ENCODE measurements around the gene DCST2. TPM values are rescaled to one million over a fixed set of nuclear protein-coding genes. Genes with fewer than 3 reads are reported as not detected.

DCST2 gene
- polyA plus RNA-seq, 3 donors, result 2.6 TPM; not detected in 2

- TF ChIP-seq CTCF (IDR thresholded peaks at IDR 0.05), result no peak
- Histone ChIP-seq H3K9ac (ENCODE audit: insufficient read depth, low read length, poor library complexity, severe bottlenecking) (peak overlapping the region; percentile 79), H3K27me3 (ENCODE audit: control insufficient read depth in 2 of 2, insufficient read depth in 2 of 2, low read length in 2 of 2) (no peaks in the 10 kb centered on the region), H3K4me2 (replicated peaks; ENCODE audit: extremely low read depth, low read length, poor library complexity, severe bottlenecking) (peak overlapping the region; percentile 100), H3K4me3 (replicated peaks in 1 of 3; ENCODE audit: low read depth in 2 of 3, low read length in 3 of 3) (peak overlapping the region; percentile 89 to 100 (median 93)), H3K27ac (ENCODE audit: low read depth in 1 of 2, low read length in 2 of 2) (peak overlapping the region; percentile 91 to 99), H3K4me1 (ENCODE audit: control insufficient read depth in 1 of 2, insufficient read depth in 2 of 2, low read length in 2 of 2) (peaks cover 86 to 100% of the 10 kb centered on the region in 2 donors), H3K9me3 (replicated peaks in 1 of 2; ENCODE audit: control insufficient read depth in 1 of 2, insufficient read depth in 1 of 2, low read length in 2 of 2) (no peaks in the 10 kb centered on the region), H3K36me3 (replicated peaks in 1 of 2; ENCODE audit: control insufficient read depth in 1 of 2, insufficient read depth in 2 of 2, low read length in 2 of 2) (peaks cover 7 to 16% of the 10 kb centered on the region in 2 donors), H2AFZ (ENCODE audit: insufficient read depth, low read depth, low read length, poor library complexity, severe bottlenecking) (no peak overlapping the region), H3K79me2 (ENCODE audit: insufficient read depth, low read length) (peaks cover 100% of the 10 kb centered on the region), H4K20me1 (ENCODE audit: insufficient read depth, low read length) (peaks cover 69% of the 10 kb centered on the region)
- Mint-ChIP-seq H3K27me3 (ENCODE audit: low read depth in 3 of 3) (no peaks in the 10 kb centered on the region), H3K4me1 (peaks cover 80% of the 10 kb centered on the region), H3K36me3 (peaks cover 13 to 35% of the 10 kb centered on the region in 2 donors), H3K4me3 (peak overlapping the region; percentile 91 to 98), H3K9me3 (no peaks in the 10 kb centered on the region), H3K27ac (peak overlapping the region; percentile 86 to 96 (median 94))
- 71% methylated on average over 9 of the region's 12 CpGs for WGBS (ENCODE audit: insufficient coverage)
- intact Hi-C loops (cut with micrococcal nuclease), result loop anchor here (5.0 kb wide), 2 partner anchors 37 to 43 kb away; partner anchors contain the start of genes ADAM15 (in 1 of the 2), CKS1B (in 1 of the 2) and SHC1 (in 1 of the 2)
- DNase-seq, result no peak
These were observed 24.3 kb downstream of the DCST2 start for GRCh38 chr1:155009221-155009711.

GRCh38 chr1:155008015-155008941, 25.3 kb downstream of the DCST2 start:
- H3K4me3 ChIP-seq (replicated peaks in 1 of 3; ENCODE audit: low read depth in 2 of 3, low read length in 3 of 3), result peak overlapping the region; percentile 89 to 100 (median 93)
- no peak for TF ChIP-seq CTCF (IDR thresholded peaks at IDR 0.05)
- WGBS (ENCODE audit: insufficient coverage), result 4% methylated on average over 5 of the region's 16 CpGs
- peaks cover 74% of the 10 kb centered on the region for H3K4me1 Mint-ChIP-seq
- peaks cover 8 to 27% of the 10 kb centered on the region in 2 donors for H3K36me3 Mint-ChIP-seq
- DNase-seq, result peak in 2 of 3 donors; percentile 54 to 58
- H3K4me1 ChIP-seq (ENCODE audit: control insufficient read depth in 1 of 2, insufficient read depth in 2 of 2, low read length in 2 of 2), result peaks cover 79 to 93% of the 10 kb centered on the region in 2 donors
- peak overlapping the region; percentile 79 for H3K9ac ChIP-seq (ENCODE audit: insufficient read depth, low read length, poor library complexity, severe bottlenecking)
- no peaks in the 10 kb centered on the region for H3K27me3 Mint-ChIP-seq (ENCODE audit: low read depth in 3 of 3)
- H3K36me3 ChIP-seq (replicated peaks in 1 of 2; ENCODE audit: control insufficient read depth in 1 of 2, insufficient read depth in 2 of 2, low read length in 2 of 2), result peaks cover 0 to 8% of the 10 kb centered on the region in 2 donors
- H3K27me3 ChIP-seq (ENCODE audit: control insufficient read depth in 2 of 2, insufficient read depth in 2 of 2, low read length in 2 of 2), result no peaks in the 10 kb centered on the region
- H3K79me2 ChIP-seq (ENCODE audit: insufficient read depth, low read length), result peaks cover 100% of the 10 kb centered on the region
- H3K9me3 ChIP-seq (replicated peaks in 1 of 2; ENCODE audit: control insufficient read depth in 1 of 2, insufficient read depth in 1 of 2, low read length in 2 of 2), result no peaks in the 10 kb centered on the region
- H3K4me3 Mint-ChIP-seq, result peak overlapping the region; percentile 91 to 98
- no peak overlapping the region for H2AFZ ChIP-seq (ENCODE audit: insufficient read depth, low read depth, low read length, poor library complexity, severe bottlenecking)
- peak overlapping the region; percentile 100 for H3K4me2 ChIP-seq (replicated peaks; ENCODE audit: extremely low read depth, low read length, poor library complexity, severe bottlenecking)
- no peaks in the 10 kb centered on the region for H3K9me3 Mint-ChIP-seq
- peak overlapping the region; percentile 91 to 99 for H3K27ac ChIP-seq (ENCODE audit: low read depth in 1 of 2, low read length in 2 of 2)
- intact Hi-C loops (cut with micrococcal nuclease), result loop anchor here (5.0 kb wide), 2 partner anchors 36 to 44 kb away; partner anchors contain the start of genes ADAM15 (in 1 of the 2), CKS1B (in 1 of the 2) and SHC1 (in 1 of the 2)
- H3K27ac Mint-ChIP-seq, result peak overlapping the region; percentile 77 to 100 (median 94)
- peaks cover 60% of the 10 kb centered on the region for H4K20me1 ChIP-seq (ENCODE audit: insufficient read depth, low read length)
